Mucosa of stomach (tissue), 1 donor: ENCODE results near the gene FAM221B.

Source experiments
- H3K27me3 ChIP-seq: one replicate; pipeline ENCODE4 v1.7.0; 2013; ENCODE audit warnings: mild to moderate bottlenecking, low read length; ENCODE audit not compliant: control insufficient read depth, insufficient read depth
- H3K36me3 ChIP-seq: one replicate; pipeline ENCODE4 v1.7.0; 2013; ENCODE audit warnings: low read length; ENCODE audit not compliant: control insufficient read depth, insufficient read depth
- H3K4me1 ChIP-seq: one replicate; pipeline ENCODE4 v1.7.0; 2013; ENCODE audit warnings: mild to moderate bottlenecking, low read length; ENCODE audit not compliant: control insufficient read depth, insufficient read depth
- H3K4me3 ChIP-seq: one replicate; pipeline ENCODE4 v1.7.0; 2013; ENCODE audit warnings: low read length
- H3K9ac ChIP-seq: one replicate; pipeline ENCODE4 v1.7.0; 2013; ENCODE audit warnings: mild to moderate bottlenecking, low read length, moderate library complexity
- H3K9me3 ChIP-seq: one replicate; pipeline ENCODE4 v1.7.0; 2013; ENCODE audit warnings: mild to moderate bottlenecking, low read length, moderate library complexity; ENCODE audit not compliant: control insufficient read depth
- donor health status: Pancreatic carcinoma.

The FAM221B gene

DNA sequence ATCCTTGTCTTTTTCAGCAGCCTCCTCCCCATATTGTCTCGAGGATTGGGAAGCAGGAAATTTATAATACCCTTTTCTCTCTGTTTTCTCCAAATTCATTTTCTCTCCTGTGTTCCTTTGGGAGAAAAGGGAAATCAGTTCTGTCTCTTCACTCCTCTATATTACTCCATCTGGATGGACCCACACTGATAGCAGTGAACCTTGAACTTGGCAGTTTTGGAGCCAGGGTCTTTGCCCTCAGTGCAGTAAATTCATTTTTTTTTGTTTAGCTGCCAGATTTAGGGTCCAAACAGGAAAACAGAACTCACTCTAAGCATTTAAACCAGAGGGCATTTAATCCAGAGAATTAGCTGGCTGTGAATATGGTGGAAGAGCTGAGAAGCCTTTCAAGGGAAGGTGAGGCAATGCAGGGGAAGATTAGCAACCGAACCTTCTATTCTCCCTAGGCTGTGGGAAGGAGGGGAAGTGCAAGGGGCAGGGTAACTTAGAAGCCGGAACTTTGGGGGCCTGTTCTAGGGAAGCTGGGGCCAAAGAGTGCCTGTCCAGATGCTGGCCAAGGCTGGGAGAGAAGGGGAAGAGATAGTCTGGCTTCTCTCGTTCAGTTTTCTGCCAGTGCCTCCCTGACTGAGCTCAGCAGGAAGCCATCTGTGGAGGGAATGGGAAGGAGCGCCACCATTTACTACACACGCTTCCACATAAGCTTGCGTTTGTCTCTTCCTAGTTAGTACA is 53.5 kb downstream of the FAM221B start:
- Histone ChIP-seq H3K9me3 (no peaks in the 10 kb centered on the region), H3K27me3 (no peaks in the 10 kb centered on the region), H3K36me3 (no peaks in the 10 kb centered on the region), H3K4me1 (peaks cover 25% of the 10 kb centered on the region), H3K9ac (no peak overlapping the region), H3K4me3 (no peak overlapping the region)

DNA sequence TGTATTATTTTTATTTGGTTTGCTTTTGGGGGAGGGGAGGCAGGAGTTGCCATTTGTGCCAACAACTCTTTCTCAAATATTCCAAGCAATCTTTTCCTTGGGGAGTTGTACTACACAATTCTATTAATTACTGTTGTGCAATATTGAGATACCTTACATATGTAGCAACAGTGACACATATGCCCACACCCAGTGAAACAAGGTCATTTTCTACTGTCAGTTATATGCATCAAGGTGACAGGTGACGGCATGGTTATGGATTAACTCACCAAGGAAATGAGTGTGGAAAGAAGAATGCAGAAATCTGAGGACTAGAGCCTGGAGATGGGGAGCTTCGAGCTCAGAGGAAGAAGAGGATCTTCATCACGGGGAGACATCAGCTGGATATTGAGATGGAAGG is 56.6 kb downstream of the FAM221B start:
- Histone ChIP-seq H3K9me3 (no peaks in the 10 kb centered on the region), H3K4me1 (peaks cover 23% of the 10 kb centered on the region), H3K4me3 (no peak overlapping the region), H3K9ac (no peak overlapping the region), H3K36me3 (no peaks in the 10 kb centered on the region), H3K27me3 (no peaks in the 10 kb centered on the region)

DNA sequence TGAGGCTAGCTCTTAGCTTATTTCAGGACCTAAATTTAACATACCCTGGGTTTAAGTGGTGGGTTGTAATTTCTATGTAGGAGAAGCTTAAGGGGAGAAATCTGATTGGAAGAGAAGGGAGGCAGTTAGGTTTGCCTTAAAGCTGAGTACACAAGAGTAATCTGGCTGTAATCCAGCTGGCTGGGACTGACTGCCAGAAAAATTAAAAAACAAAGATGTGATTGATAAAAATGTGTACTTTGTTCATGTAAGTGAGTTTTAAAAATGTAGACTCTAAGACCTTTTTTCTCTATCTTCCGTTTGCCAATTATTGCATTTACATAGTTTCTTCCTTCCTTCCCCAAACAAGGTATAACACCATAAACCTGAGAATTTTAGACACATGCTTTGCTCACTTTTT is 57.0 kb downstream of the FAM221B start:
- Histone ChIP-seq H3K36me3 (no peaks in the 10 kb centered on the region), H3K9me3 (no peaks in the 10 kb centered on the region), H3K4me3 (no peak overlapping the region), H3K27me3 (no peaks in the 10 kb centered on the region), H3K4me1 (peaks cover 23% of the 10 kb centered on the region), H3K9ac (no peak overlapping the region)

- H3K4me3 ChIP-seq: no peak overlapping the region
Measured at GRCh38 chr9:35771075-35771433, 57.5 kb downstream of the FAM221B start.

DNA sequence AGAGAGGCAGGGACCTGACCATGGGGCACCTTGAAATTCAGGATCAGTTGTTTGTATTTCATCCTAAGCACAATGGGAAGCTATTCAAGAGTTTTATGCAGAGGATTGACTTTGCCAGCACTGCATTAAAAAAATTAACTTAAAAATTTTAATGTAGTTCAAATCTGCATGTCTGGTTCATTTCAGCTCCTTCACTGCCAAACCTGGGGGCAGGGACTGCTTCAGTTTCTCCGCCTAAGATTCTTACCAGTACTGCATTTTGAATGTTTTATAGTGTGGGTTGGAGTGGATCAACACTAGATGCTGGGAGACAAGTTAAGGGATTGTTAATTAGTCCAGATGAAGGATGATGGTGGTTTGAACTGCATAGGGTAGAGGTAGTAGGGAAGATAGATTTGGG is 58.8 kb downstream of the FAM221B start:
- Histone ChIP-seq H3K9ac (no peak overlapping the region), H3K4me3 (no peak overlapping the region), H3K27me3 (no peaks in the 10 kb centered on the region)

More at GRCh38 chr9:35771075-35771433, 57.5 kb downstream of the FAM221B start:
- no peaks in the 10 kb centered on the region for H3K36me3 ChIP-seq
- no peaks in the 10 kb centered on the region for H3K9me3 ChIP-seq
- no peaks in the 10 kb centered on the region for H3K27me3 ChIP-seq
- H3K9ac ChIP-seq: no peak overlapping the region
- peaks cover 23% of the 10 kb centered on the region for H3K4me1 ChIP-seq

DNA sequence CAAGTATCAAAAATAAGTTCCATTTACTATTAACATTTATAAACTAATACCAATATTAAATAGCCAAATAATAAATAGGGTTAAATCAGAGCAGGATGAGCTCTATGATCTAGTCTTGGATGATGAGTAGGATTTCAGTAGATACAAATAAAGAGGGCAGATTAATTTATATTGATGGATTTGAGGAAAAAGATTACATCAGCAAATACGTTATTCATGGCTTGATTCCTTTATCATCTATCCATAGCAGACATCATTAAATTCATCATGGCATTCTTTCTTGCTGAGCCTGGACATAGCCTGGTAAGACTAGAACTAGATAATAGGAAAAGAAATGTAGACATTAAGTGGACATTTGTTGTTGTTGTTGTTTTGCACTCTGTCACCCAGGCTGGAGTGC is 61.1 kb downstream of the FAM221B start:
- Histone ChIP-seq H3K27me3 (no peaks in the 10 kb centered on the region), H3K9ac (no peak overlapping the region), H3K9me3 (no peaks in the 10 kb centered on the region), H3K4me3 (no peak overlapping the region), H3K4me1 (peaks cover 34% of the 10 kb centered on the region), H3K36me3 (no peaks in the 10 kb centered on the region)

More for the DNA sequence above, 58.8 kb downstream of the FAM221B start:
- peaks cover 23% of the 10 kb centered on the region for H3K4me1 ChIP-seq
- H3K36me3 ChIP-seq: no peaks in the 10 kb centered on the region
- H3K9me3 ChIP-seq: no peaks in the 10 kb centered on the region

GRCh38 chr9:35766997-35767396 is 61.5 kb downstream of the FAM221B start:
- H3K9me3 ChIP-seq: no peaks in the 10 kb centered on the region

More at GRCh38 chr9:35766997-35767396, 61.5 kb downstream of the FAM221B start:
- Histone ChIP-seq H3K4me1 (peaks cover 29% of the 10 kb centered on the region), H3K4me3 (no peak overlapping the region), H3K36me3 (no peaks in the 10 kb centered on the region), H3K27me3 (no peaks in the 10 kb centered on the region), H3K9ac (no peak overlapping the region)
